ENCODE measurements around the gene SLC1A4. TPM values are rescaled to one million over a fixed set of nuclear protein-coding genes. Genes with fewer than 3 reads are reported as not detected.

Gene SLC1A4
- total RNA-seq, 1 experiment from 2014 or later, result 12.9 TPM

- TSS peak; percentile 66 for BruUV-seq (replicated peaks)
- Histone ChIP-seq H3K36me3 (ENCODE audit: control insufficient read depth, insufficient read depth, low read length) (no peaks in the 10 kb centered on the region; the same call in 1 of the 2 replicates), H3K4me1 (ENCODE audit: control insufficient read depth, insufficient read depth, low read length) (no peaks in the 10 kb centered on the region; the same call in 1 of the 2 replicates), H3K9me3 (ENCODE audit: control insufficient read depth, insufficient read depth, low read depth, low read length) (no peaks in the 10 kb centered on the region), H3K27ac (ENCODE audit: low read length) (no peak overlapping the region), H3K27me3 (ENCODE audit: control insufficient read depth, insufficient read depth, low read length) (no peaks in the 10 kb centered on the region), H3K4me3 (ENCODE audit: low read depth in 2 of 2, low read length in 2 of 2) (peak overlapping the region; percentile 72 to 79)
- TF ChIP-seq REST (IDR thresholded peaks at IDR 0.05; ENCODE audit: insufficient read depth in 1 of 2, low read depth in 2 of 2, low read length in 1 of 2) (no peak), SIN3A (IDR thresholded peaks at IDR 0.05; ENCODE audit: borderline replicate concordance, insufficient read depth, low read depth, low read length) (no peak), CTCF (IDR thresholded peaks at IDR 0.05) (no peak), TCF7L2 (IDR thresholded peaks at IDR 0.05; ENCODE audit: low read depth, low read length) (no peak), POLR2AphosphoS5 (IDR thresholded peaks at IDR 0.05; ENCODE audit: low read depth, low read length) (no peak)
- ChIA-PET CTCF (interaction anchor here (0.7 kb wide), 1 partner anchor 295 kb away, joined by 3 read pairs; no protein-coding TSS in a partner anchor), POLR2A (no interaction called here)
- intact Hi-C loops (cut with micrococcal nuclease; ENCODE audit: unreplicated experiment), result no loop called here
- in situ Hi-C loops (cut with HindIII; ENCODE audit: low pct_unique_long_range_greater_than_20kb, low sequenced_read_pairs), result no loop called here
- ATAC-seq, result no peak
- no peak for DNase-seq (ENCODE audit: low read depth, low spot score)
Measured at GRCh38 chr2:64990876-64991275, 1.7 kb downstream of the SLC1A4 start.

DNA sequence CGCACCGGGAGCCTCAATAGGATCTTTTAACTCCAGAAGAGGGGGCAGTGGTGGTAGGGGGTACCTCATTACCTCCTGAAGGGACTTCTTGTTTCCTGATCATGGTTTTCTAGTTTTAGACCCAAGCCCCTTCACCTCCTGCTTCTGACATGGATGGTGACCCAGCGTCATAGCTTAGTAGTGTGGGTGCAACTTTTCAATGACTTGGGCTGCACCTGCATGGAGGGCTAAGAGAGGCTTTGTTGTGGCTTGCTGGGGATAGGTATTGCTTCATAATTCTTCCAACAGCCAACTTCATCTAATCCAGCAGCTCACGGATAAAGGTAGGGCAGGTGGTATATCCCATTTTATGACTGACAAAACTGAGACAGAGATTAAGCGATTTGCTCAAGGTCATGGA, 3.0 kb downstream of the SLC1A4 start:
- no TSS peak for BruUV-seq (replicated peaks)
- ChIA-PET CTCF (no interaction called here), POLR2A (no interaction called here)

More for the DNA sequence above, 3.0 kb downstream of the SLC1A4 start:
- ATAC-seq (no peak), DNase-seq (ENCODE audit: low read depth, low spot score) (no peak)
- H3K9me3 ChIP-seq (ENCODE audit: control insufficient read depth, insufficient read depth, low read depth, low read length), result no peaks in the 10 kb centered on the region
- no peak overlapping the region for H3K27ac ChIP-seq (ENCODE audit: low read length)
- in situ Hi-C loops (cut with HindIII; ENCODE audit: low pct_unique_long_range_greater_than_20kb, low sequenced_read_pairs), result no loop called here
- no peaks in the 10 kb centered on the region; the same call in 1 of the 2 replicates for H3K4me1 ChIP-seq (ENCODE audit: control insufficient read depth, insufficient read depth, low read length)
- H3K27me3 ChIP-seq (ENCODE audit: control insufficient read depth, insufficient read depth, low read length), result no peaks in the 10 kb centered on the region
- intact Hi-C loops (cut with micrococcal nuclease; ENCODE audit: unreplicated experiment), result no loop called here
- H3K4me3 ChIP-seq (ENCODE audit: low read depth in 2 of 2, low read length in 2 of 2), result no peak overlapping the region
- H3K36me3 ChIP-seq (ENCODE audit: control insufficient read depth, insufficient read depth, low read length), result no peaks in the 10 kb centered on the region; the same call in 1 of the 2 replicates
- TF ChIP-seq CTCF (IDR thresholded peaks at IDR 0.05), result no peak
- TF ChIP-seq SIN3A (IDR thresholded peaks at IDR 0.05; ENCODE audit: borderline replicate concordance, insufficient read depth, low read depth, low read length), result no peak
- no peak for TF ChIP-seq REST (IDR thresholded peaks at IDR 0.05; ENCODE audit: insufficient read depth in 1 of 2, low read depth in 2 of 2, low read length in 1 of 2)
- no peak for TF ChIP-seq TCF7L2 (IDR thresholded peaks at IDR 0.05; ENCODE audit: low read depth, low read length)
- no peak for TF ChIP-seq POLR2AphosphoS5 (IDR thresholded peaks at IDR 0.05; ENCODE audit: low read depth, low read length)

Measured in Panc1 (cell line).